GM21737 (cell line): Measurements from ENCODE around the gene AACS.
A peak's percentile ranks its signal among the peaks of the same experiment; 100 is the strongest.
"Not testable (repeated sequence)": the region's sequence is repeated elsewhere in the genome, so short reads cannot be mapped to it uniquely, and the experiment has no call there.

Source experiments
- ATAC-seq: cut with Tn5 transposase; IDR thresholded peaks from one replicate; pipeline ENCODE4 v1.9.1; 2021; ENCODE audit warnings: mild to moderate bottlenecking, moderate library complexity; ENCODE audit not compliant: unreplicated experiment

AACS gene

DNA sequence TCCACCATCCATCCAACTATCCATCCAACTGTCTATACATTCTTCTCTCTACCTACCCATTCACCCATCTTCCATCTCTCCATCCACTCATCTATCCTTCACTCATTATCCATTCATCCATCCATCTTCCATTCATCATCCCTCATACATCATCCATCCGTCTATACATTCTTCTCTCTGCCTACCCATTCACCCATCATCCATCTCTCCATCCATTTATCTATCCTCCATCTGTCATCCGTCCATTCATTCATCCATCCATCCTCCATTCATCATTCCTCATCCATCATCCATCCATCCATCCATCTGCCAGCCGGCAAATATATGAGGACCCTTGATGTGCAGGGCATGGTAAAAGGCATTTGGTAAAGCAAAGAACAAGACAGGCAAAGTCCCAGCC is 25.2 kb downstream of the AACS start:
- ATAC-seq, result no peak

GRCh38 chr12:125091401-125091800 is 26.2 kb downstream of the AACS start:
- no peak for ATAC-seq

DNA sequence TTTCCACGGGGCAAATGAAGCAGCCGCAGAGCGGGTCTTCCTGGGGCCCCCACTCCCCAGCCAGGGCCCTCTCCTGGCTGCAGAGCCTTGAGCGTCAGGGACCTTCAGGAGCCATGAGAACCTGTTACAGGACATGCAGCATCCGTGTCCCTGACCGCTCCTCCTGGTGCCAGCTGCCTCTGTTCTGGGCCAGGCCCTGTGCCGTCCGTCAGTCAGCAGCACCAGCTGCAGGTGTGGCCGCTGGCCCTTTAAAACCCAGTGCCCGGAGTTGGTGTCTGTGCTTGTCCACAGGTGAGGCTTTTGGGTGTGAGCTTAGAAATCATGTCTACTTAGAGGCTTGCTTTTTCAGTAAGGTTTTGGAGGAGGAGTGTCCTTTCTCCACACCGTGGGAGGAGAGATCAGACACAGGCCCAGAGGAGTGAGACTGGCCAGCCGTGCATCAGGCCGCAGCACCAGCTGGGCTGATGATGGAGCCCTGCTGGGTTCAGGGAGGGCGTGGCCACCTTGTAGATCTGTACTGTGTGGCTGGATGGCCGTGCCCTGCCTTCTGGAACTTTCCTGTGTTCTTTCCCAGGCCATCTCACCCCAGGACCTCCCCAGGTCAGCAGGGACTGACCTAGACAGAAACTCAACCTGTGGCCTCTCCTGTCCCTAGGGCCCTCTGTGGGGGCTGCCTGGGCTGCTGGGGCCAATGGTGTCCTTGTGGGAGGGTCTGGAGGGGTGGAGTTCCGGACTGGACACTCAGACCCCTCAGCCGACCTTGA is 27.1 kb downstream of the AACS start:
- ATAC-seq, result no peak

DNA sequence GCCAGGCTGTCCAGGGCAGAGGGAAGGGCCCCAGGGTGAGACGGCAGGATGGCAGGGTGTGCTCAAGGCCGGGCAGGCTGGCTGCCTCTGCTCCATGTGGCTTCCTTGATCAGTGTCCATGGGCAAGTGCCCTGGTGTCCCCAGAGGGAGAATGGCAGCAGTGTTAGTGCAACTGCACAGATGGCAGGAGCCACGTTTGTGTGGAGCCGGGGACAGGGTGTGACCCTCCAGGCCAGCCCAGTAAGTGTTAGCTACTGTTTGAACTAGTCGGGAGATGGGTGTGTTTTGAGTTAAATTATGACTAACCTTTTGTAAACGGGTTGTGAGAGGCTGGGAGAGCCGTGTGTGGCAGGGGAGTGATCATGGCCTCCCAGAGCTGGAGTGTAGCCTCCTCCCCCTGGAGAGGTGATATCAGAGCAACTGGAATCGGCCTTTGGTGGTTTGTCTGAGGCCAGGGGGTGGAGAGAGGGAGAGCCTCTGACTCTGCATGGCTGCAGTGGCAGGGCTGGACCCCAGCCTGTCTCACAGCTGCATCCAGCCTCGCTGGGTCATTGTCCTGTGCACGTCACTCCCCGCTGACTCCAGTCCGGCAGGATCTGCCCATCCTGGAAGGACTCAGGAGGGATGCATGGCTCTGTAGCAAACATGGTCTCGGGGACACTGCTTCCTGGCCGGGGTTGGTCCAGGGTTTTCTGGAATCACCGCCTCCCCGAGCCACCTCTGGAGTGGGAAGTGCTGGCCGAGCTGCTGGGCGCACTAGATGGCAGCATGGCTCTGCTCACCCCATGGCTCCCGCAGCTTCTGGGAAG is 27.8 kb downstream of the AACS start:
- ATAC-seq, result no peak

- ATAC-seq, result no peak
These were observed 28.6 kb downstream of the AACS start for GRCh38 chr12:125093681-125094330.

DNA sequence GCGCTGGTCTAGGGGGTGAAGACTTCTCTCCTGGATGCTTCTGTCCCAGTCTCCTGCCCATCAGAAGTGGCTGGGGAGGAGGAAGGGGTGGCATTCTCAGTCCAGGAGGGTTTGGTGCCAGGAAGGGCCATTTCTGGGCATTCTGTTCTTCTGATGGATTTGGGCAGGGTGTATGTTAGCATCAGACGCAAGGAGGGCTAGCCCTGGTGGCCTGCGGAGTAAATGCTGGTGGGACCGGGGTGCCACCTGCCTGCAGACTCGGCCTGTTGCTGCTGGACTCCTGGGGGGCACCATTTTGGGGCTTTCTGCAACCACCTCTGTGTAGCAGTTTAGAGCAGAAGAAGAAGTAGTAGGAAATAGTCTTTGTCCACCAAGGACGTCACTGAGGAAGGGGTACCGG is 31.7 kb downstream of the AACS start:
- ATAC-seq, result no peak

DNA sequence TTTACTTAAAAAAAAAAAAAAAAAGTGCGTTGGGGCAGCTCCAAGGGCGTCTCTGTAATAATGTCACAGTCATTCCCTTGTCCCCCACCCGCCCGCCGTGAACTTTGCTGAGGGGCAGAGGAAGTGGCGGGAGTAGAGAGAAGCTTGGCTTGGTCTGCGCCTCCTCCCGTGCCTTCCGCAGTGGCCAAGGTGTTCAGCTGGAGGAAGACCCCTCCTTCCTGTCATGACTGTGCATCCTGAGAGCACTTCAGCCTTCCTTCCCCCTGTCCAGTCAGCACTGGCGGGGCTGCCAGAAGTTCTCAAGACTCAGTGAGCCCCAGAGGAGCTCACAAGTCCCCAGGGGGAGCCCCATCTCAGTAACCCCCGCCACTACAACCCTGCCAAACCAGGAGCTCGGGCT is 32.2 kb downstream of the AACS start:
- ATAC-seq, result no peak

- no peak for ATAC-seq
These were observed 33.6 kb downstream of the AACS start for GRCh38 chr12:125098676-125099408.

DNA sequence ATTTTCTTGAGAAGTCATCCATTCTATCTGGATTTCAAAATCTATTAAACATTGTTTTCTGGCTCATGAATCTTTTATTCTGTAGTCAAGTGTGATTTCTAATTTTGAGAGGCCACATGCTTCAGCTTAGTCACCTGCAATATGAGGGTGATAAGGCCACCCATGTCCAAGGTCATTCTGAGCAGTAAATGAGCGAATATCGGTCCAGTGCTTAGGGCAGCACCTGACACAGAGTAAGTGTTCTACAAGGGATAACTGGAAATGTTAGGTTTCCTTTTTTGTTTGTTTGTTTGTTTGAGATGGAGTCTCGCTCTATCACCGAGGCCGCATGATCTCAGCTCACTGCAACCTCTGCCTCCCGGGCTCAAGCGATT is 34.2 kb downstream of the AACS start:
- ATAC-seq, result no peak

GRCh38 chr12:125100551-125101434 is 35.6 kb downstream of the AACS start:
- ATAC-seq, result no peak

- ATAC-seq, result no peak
These were observed 39.7 kb downstream of the AACS start for GRCh38 chr12:125104982-125105381.

- no peak for ATAC-seq
These were observed 40.4 kb downstream of the AACS start for GRCh38 chr12:125105600-125105999.

DNA sequence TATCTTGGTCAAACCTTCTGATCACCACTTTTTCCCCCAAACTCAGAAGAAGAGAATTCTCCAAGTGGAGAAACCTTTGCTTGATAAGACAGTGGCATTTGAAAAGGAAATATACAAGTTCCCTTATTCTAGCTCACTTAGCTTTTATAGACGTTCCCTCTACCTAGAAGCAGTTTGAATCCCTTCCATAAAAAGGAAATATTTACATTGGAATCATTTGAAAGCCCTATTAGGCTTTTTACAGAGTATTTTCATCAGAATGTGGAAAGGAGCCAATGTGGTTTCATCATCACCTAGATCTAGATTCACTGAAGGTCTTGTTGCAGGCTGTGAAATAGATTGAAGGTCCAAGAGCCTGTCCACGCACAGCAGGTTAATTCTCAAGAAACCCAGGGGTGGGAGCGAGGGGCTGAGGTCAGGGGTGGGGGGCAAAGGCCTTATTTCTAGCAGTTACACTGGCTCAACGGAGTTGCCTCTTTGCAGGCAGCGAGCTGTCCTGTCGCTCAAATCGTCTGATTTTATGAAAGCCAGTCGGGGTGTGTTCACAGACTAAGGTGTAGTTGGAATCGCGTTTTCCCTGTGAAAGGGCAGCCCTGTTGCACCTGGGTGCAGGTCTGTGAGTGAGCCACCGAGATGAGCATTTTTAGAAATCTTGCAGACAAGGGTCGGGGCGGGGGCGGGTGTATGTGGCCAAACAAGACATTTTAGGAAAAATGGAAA is 45.6 kb downstream of the AACS start:
- no peak for ATAC-seq

GRCh38 chr12:125111403-125111802 is 46.2 kb downstream of the AACS start:
- no peak for ATAC-seq

DNA sequence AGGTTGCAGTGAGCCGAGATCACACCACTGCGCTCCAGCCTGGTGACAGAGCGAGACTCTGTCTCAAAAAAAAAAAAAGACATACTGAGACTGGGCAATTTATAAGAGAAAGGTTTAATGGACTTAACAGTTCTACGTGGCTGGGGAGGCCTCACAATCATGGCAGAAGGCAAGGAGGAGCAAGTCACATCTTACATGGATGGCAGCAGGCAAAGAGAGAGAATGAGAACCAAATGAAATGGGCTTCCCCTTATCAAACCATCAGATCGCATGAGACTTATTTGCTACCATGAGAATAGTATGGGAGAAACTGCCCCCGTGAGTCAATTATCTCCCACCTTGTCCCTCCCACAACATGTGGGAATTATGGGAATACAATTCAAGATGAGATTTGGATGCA is 47.4 kb downstream of the AACS start:
- not testable (repeated sequence) for ATAC-seq

DNA sequence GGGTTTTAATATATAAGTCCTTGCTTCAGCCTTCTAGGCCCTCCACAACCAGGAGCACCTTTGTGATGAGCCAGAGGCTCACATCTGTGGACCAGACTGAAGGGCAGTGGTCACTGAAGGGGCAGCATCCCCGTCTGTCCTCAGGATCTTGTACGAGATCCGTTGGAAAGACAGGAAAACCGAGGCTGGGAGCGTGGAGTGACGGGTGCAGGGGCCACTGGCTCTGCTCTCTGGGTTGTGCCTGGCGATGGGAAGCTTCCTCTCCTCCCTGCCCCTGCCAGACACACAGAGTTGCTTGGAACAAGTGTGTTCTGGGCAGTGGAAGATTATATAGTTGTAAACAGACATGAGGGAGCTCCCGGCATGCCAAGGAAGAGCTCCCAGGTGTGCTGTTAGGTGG is 48.0 kb downstream of the AACS start:
- no peak for ATAC-seq

DNA sequence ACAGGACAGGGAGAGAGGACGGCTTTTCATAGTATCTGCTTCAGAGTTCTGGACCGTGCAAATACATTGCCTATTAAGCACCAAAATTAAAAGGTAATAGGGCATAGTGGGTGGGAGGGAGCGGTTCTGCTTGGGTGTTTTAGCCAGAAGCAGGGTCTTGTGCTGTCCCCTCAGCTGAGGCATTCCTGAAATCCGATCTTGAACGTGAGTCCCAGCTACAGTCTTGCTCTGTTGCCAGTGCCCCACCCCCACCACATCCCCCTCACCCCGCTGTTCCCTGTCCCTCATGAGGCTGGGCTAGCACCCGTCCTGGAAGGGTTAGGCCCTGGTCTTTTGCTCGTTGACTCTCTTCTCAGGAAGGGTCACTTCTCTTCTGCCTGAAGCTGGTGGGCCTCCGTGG is 48.6 kb downstream of the AACS start:
- no peak for ATAC-seq

GRCh38 chr12:125114365-125115141 is 49.3 kb downstream of the AACS start:
- ATAC-seq, result peak; percentile 60

DNA sequence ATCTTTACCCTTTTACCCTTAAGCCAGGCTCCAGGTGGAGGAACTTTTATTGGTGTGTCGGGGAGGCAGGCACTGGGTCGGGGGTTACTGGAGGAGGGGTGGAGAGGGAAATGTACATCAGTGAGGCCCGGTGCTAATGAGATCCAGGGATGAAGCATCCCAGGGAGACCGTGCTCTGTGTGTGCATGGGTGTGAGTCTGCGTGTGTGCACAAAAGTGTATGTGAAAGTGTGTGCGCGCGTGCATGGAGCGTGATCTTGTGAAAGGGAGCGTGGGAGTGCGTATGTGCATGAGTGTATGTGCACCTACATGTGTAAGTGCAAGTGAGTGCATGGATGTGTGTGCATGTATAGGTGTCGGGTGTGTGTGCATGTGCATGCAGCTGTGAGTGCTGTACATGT is 55.3 kb downstream of the AACS start:
- no peak for ATAC-seq
